ENCODE measurements around the gene BCORL1.

Gene BCORL1

GRCh38 chrX:129997086-129997485 lies 14.7 kb downstream of the BCORL1 start:
- Histone ChIP-seq H3K9me3 (ENCODE audit: control insufficient read depth, insufficient read depth, low read length) (no peaks in the 10 kb centered on the region), H3K4me1 (ENCODE audit: control insufficient read depth, insufficient read depth, low read length) (peaks cover 2% of the 10 kb centered on the region), H3K9ac (ENCODE audit: low read depth, low read length) (no peak overlapping the region), H3K27me3 (ENCODE audit: control insufficient read depth, insufficient read depth, low read length) (no peaks in the 10 kb centered on the region), H3K36me3 (ENCODE audit: control insufficient read depth, insufficient read depth, low read length) (no peaks in the 10 kb centered on the region), H3K4me3 (ENCODE audit: low read depth, low read length) (no peak overlapping the region)

- Histone ChIP-seq H3K4me3 (ENCODE audit: low read depth, low read length) (no peak overlapping the region), H3K27me3 (ENCODE audit: control insufficient read depth, insufficient read depth, low read length) (no peaks in the 10 kb centered on the region)
Measured at GRCh38 chrX:129998021-129998420, 15.6 kb downstream of the BCORL1 start.

GRCh38 chrX:130001893-130002292 lies 19.5 kb downstream of the BCORL1 start:
- Histone ChIP-seq H3K4me1 (ENCODE audit: control insufficient read depth, insufficient read depth, low read length) (peaks cover 2% of the 10 kb centered on the region), H3K36me3 (ENCODE audit: control insufficient read depth, insufficient read depth, low read length) (no peaks in the 10 kb centered on the region), H3K27me3 (ENCODE audit: control insufficient read depth, insufficient read depth, low read length) (no peaks in the 10 kb centered on the region)

More at GRCh38 chrX:129998021-129998420, 15.6 kb downstream of the BCORL1 start:
- Histone ChIP-seq H3K9me3 (ENCODE audit: control insufficient read depth, insufficient read depth, low read length) (no peaks in the 10 kb centered on the region), H3K9ac (ENCODE audit: low read depth, low read length) (no peak overlapping the region), H3K4me1 (ENCODE audit: control insufficient read depth, insufficient read depth, low read length) (peaks cover 2% of the 10 kb centered on the region), H3K36me3 (ENCODE audit: control insufficient read depth, insufficient read depth, low read length) (no peaks in the 10 kb centered on the region)

GRCh38 chrX:130002541-130002940 lies 20.1 kb downstream of the BCORL1 start:
- Histone ChIP-seq H3K4me1 (ENCODE audit: control insufficient read depth, insufficient read depth, low read length) (peaks cover 2% of the 10 kb centered on the region), H3K9ac (ENCODE audit: low read depth, low read length) (no peak overlapping the region), H3K36me3 (ENCODE audit: control insufficient read depth, insufficient read depth, low read length) (no peaks in the 10 kb centered on the region), H3K4me3 (ENCODE audit: low read depth, low read length) (no peak overlapping the region), H3K9me3 (ENCODE audit: control insufficient read depth, insufficient read depth, low read length) (no peaks in the 10 kb centered on the region), H3K27me3 (ENCODE audit: control insufficient read depth, insufficient read depth, low read length) (no peaks in the 10 kb centered on the region)

More at GRCh38 chrX:130001893-130002292, 19.5 kb downstream of the BCORL1 start:
- Histone ChIP-seq H3K9me3 (ENCODE audit: control insufficient read depth, insufficient read depth, low read length) (no peaks in the 10 kb centered on the region), H3K9ac (ENCODE audit: low read depth, low read length) (no peak overlapping the region), H3K4me3 (ENCODE audit: low read depth, low read length) (no peak overlapping the region)

GRCh38 chrX:130005089-130005807 lies 22.8 kb downstream of the BCORL1 start:
- no peaks in the 10 kb centered on the region for H3K27me3 ChIP-seq (ENCODE audit: control insufficient read depth, insufficient read depth, low read length)
- H3K9ac ChIP-seq (ENCODE audit: low read depth, low read length): no peak overlapping the region
- no peaks in the 10 kb centered on the region for H3K9me3 ChIP-seq (ENCODE audit: control insufficient read depth, insufficient read depth, low read length)
- no peak overlapping the region for H3K4me3 ChIP-seq (ENCODE audit: low read depth, low read length)
- no peaks in the 10 kb centered on the region for H3K36me3 ChIP-seq (ENCODE audit: control insufficient read depth, insufficient read depth, low read length)
- H3K4me1 ChIP-seq (ENCODE audit: control insufficient read depth, insufficient read depth, low read length): no peaks in the 10 kb centered on the region

- no peak overlapping the region for H3K4me3 ChIP-seq (ENCODE audit: low read depth, low read length)
- H3K4me1 ChIP-seq (ENCODE audit: control insufficient read depth, insufficient read depth, low read length): no peaks in the 10 kb centered on the region
- no peaks in the 10 kb centered on the region for H3K9me3 ChIP-seq (ENCODE audit: control insufficient read depth, insufficient read depth, low read length)
- H3K27me3 ChIP-seq (ENCODE audit: control insufficient read depth, insufficient read depth, low read length): no peaks in the 10 kb centered on the region
- H3K36me3 ChIP-seq (ENCODE audit: control insufficient read depth, insufficient read depth, low read length): peaks cover 11% of the 10 kb centered on the region
- no peak overlapping the region for H3K9ac ChIP-seq (ENCODE audit: low read depth, low read length)
Measured at GRCh38 chrX:130009658-130010223, 27.3 kb downstream of the BCORL1 start.

- Histone ChIP-seq H3K9ac (ENCODE audit: low read depth, low read length) (no peak overlapping the region), H3K27me3 (ENCODE audit: control insufficient read depth, insufficient read depth, low read length) (no peaks in the 10 kb centered on the region), H3K9me3 (ENCODE audit: control insufficient read depth, insufficient read depth, low read length) (no peaks in the 10 kb centered on the region), H3K36me3 (ENCODE audit: control insufficient read depth, insufficient read depth, low read length) (peaks cover 16% of the 10 kb centered on the region), H3K4me3 (ENCODE audit: low read depth, low read length) (no peak overlapping the region), H3K4me1 (ENCODE audit: control insufficient read depth, insufficient read depth, low read length) (no peaks in the 10 kb centered on the region)
Measured at GRCh38 chrX:130012683-130013082, 30.2 kb downstream of the BCORL1 start.

GRCh38 chrX:130013661-130014060 lies 31.2 kb downstream of the BCORL1 start:
- Histone ChIP-seq H3K9me3 (ENCODE audit: control insufficient read depth, insufficient read depth, low read length) (no peaks in the 10 kb centered on the region), H3K36me3 (ENCODE audit: control insufficient read depth, insufficient read depth, low read length) (peaks cover 16% of the 10 kb centered on the region), H3K27me3 (ENCODE audit: control insufficient read depth, insufficient read depth, low read length) (no peaks in the 10 kb centered on the region)

GRCh38 chrX:130014356-130014755 lies 31.9 kb downstream of the BCORL1 start:
- Histone ChIP-seq H3K9ac (ENCODE audit: low read depth, low read length) (no peak overlapping the region), H3K4me3 (ENCODE audit: low read depth, low read length) (no peak overlapping the region), H3K36me3 (ENCODE audit: control insufficient read depth, insufficient read depth, low read length) (peaks cover 16% of the 10 kb centered on the region), H3K9me3 (ENCODE audit: control insufficient read depth, insufficient read depth, low read length) (no peaks in the 10 kb centered on the region), H3K27me3 (ENCODE audit: control insufficient read depth, insufficient read depth, low read length) (no peaks in the 10 kb centered on the region), H3K4me1 (ENCODE audit: control insufficient read depth, insufficient read depth, low read length) (no peaks in the 10 kb centered on the region)

More at GRCh38 chrX:130013661-130014060, 31.2 kb downstream of the BCORL1 start:
- Histone ChIP-seq H3K4me3 (ENCODE audit: low read depth, low read length) (no peak overlapping the region), H3K4me1 (ENCODE audit: control insufficient read depth, insufficient read depth, low read length) (no peaks in the 10 kb centered on the region), H3K9ac (ENCODE audit: low read depth, low read length) (no peak overlapping the region)

- peaks cover 16% of the 10 kb centered on the region for H3K36me3 ChIP-seq (ENCODE audit: control insufficient read depth, insufficient read depth, low read length)
- H3K9ac ChIP-seq (ENCODE audit: low read depth, low read length): no peak overlapping the region
- no peaks in the 10 kb centered on the region for H3K9me3 ChIP-seq (ENCODE audit: control insufficient read depth, insufficient read depth, low read length)
- no peak overlapping the region for H3K4me3 ChIP-seq (ENCODE audit: low read depth, low read length)
- no peaks in the 10 kb centered on the region for H3K27me3 ChIP-seq (ENCODE audit: control insufficient read depth, insufficient read depth, low read length)
- H3K4me1 ChIP-seq (ENCODE audit: control insufficient read depth, insufficient read depth, low read length): no peaks in the 10 kb centered on the region
Measured at GRCh38 chrX:130014770-130015169, 32.3 kb downstream of the BCORL1 start.

GRCh38 chrX:130015181-130015580 lies 32.7 kb downstream of the BCORL1 start:
- Histone ChIP-seq H3K4me1 (ENCODE audit: control insufficient read depth, insufficient read depth, low read length) (no peaks in the 10 kb centered on the region), H3K4me3 (ENCODE audit: low read depth, low read length) (no peak overlapping the region), H3K9ac (ENCODE audit: low read depth, low read length) (no peak overlapping the region), H3K36me3 (ENCODE audit: control insufficient read depth, insufficient read depth, low read length) (peaks cover 16% of the 10 kb centered on the region), H3K27me3 (ENCODE audit: control insufficient read depth, insufficient read depth, low read length) (no peaks in the 10 kb centered on the region), H3K9me3 (ENCODE audit: control insufficient read depth, insufficient read depth, low read length) (no peaks in the 10 kb centered on the region)

GRCh38 chrX:130018143-130018542 lies 35.7 kb downstream of the BCORL1 start:
- H3K4me1 ChIP-seq (ENCODE audit: control insufficient read depth, insufficient read depth, low read length): no peaks in the 10 kb centered on the region
- no peaks in the 10 kb centered on the region for H3K27me3 ChIP-seq (ENCODE audit: control insufficient read depth, insufficient read depth, low read length)
- no peak overlapping the region for H3K4me3 ChIP-seq (ENCODE audit: low read depth, low read length)
- H3K9ac ChIP-seq (ENCODE audit: low read depth, low read length): no peak overlapping the region
- no peaks in the 10 kb centered on the region for H3K9me3 ChIP-seq (ENCODE audit: control insufficient read depth, insufficient read depth, low read length)
- H3K36me3 ChIP-seq (ENCODE audit: control insufficient read depth, insufficient read depth, low read length): peaks cover 16% of the 10 kb centered on the region

Measured in iPS-15b (cell line).